ENCODE data around the gene SLC2A10.

SLC2A10 gene

DNA sequence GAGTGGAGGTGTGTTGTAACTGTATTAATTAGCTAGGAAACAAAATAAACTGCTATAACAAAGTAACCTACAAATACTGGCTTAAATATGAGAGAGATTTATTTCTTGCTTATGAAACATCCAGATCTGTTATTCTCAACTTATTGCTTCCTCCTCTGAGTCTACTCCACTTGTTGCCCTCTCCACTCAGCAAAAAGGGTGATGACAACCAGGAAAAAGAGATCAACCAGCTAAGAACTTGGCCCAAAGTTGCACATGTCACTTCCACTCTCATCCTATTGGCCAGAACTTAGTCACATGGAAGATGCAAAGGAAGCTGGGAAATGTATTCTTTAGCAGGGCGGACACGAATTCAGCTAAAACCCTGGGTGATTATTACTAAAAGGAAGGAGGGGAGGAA lies 15.0 kb upstream of the SLC2A10 start:
- no peak for DNase-seq

DNA sequence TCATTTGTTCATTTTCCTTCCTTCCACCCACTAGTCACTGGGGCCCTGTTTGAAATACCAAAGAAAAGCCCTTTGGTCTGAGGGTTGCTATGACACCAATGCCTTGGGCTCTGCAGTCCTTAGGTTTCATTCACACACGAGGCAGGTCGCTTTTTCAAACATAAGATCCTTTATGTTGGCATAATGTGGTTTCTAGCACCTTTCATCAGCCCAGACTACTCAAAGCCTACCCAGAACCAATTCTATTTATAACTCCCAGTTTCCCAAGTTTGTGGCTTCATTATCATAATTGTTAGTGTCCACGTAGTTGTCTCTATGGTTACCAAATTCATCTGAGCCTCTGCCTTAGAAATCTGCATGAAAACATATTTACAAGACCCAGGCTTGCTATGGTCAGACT lies 13.6 kb upstream of the SLC2A10 start:
- no peak overlapping the region for H3K4me3 ChIP-seq (ENCODE audit: low read depth, low read length)
- no peaks in the 10 kb centered on the region for H3K36me3 ChIP-seq (replicated peaks)
- no peak for DNase-seq
- TF ChIP-seq, protein P1, sequence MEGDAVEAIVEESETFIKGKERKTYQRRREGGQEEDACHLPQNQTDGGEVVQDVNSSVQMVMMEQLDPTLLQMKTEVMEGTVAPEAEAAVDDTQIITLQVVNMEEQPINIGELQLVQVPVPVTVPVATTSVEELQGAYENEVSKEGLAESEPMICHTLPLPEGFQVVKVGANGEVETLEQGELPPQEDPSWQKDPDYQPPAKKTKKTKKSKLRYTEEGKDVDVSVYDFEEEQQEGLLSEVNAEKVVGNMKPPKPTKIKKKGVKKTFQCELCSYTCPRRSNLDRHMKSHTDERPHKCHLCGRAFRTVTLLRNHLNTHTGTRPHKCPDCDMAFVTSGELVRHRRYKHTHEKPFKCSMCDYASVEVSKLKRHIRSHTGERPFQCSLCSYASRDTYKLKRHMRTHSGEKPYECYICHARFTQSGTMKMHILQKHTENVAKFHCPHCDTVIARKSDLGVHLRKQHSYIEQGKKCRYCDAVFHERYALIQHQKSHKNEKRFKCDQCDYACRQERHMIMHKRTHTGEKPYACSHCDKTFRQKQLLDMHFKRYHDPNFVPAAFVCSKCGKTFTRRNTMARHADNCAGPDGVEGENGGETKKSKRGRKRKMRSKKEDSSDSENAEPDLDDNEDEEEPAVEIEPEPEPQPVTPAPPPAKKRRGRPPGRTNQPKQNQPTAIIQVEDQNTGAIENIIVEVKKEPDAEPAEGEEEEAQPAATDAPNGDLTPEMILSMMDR (IDR thresholded peaks at IDR 0.05; ENCODE audit: low read depth, low read length, missing control alignments), result no peak
- H3K27ac ChIP-seq, result no peak overlapping the region
- H3K27me3 ChIP-seq (replicated peaks), result no peaks in the 10 kb centered on the region
- in situ Hi-C loops (cut with HindIII; ENCODE audit: low pct_ligation_motif_present, low sequenced_read_pairs), result no loop called here

More for the DNA sequence above, 15.0 kb upstream of the SLC2A10 start:
- TF ChIP-seq, protein P1 (IDR thresholded peaks at IDR 0.05; ENCODE audit: low read depth, low read length, missing control alignments), result no peak
- Histone ChIP-seq H3K27ac (no peak overlapping the region), H3K36me3 (replicated peaks) (no peaks in the 10 kb centered on the region), H3K4me3 (ENCODE audit: low read depth, low read length) (no peak overlapping the region), H3K27me3 (replicated peaks) (no peaks in the 10 kb centered on the region)
- in situ Hi-C loops (cut with HindIII; ENCODE audit: low pct_ligation_motif_present, low sequenced_read_pairs), result no loop called here

DNA sequence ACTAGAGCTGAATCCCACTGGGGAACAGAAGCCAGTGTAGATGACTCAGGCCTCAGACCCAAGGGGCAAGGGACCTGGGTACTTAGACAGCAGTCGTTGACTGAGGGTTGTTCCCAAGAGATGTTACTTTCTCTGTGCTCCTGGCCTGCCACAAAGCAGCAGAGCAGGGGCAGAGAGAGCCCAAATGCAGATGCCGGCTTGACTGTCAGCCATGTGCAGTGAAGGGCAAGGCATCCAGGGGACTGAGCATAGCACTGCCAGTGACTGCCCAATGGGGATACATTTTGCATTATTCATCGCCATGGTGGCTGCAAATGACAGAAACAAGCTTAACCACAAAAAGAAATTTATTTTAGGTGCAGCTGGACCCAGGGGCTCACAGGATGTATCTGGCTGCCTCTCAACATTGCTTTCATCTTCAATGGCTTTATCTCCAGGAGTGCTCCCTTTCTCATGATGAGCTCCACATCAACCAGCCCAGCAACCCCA lies 12.6 kb upstream of the SLC2A10 start:
- in situ Hi-C loops (cut with HindIII; ENCODE audit: low pct_ligation_motif_present, low sequenced_read_pairs), result no loop called here
- no peak overlapping the region for H3K4me3 ChIP-seq (ENCODE audit: low read depth, low read length)
- H3K36me3 ChIP-seq (replicated peaks), result no peaks in the 10 kb centered on the region
- no peaks in the 10 kb centered on the region for H3K27me3 ChIP-seq (replicated peaks)
- TF ChIP-seq, protein P1 (IDR thresholded peaks at IDR 0.05; ENCODE audit: low read depth, low read length, missing control alignments), result no peak
- no peak for DNase-seq
- H3K27ac ChIP-seq, result no peak overlapping the region

- TF ChIP-seq, protein P1 (IDR thresholded peaks at IDR 0.05; ENCODE audit: low read depth, low read length, missing control alignments), result no peak
- in situ Hi-C loops (cut with HindIII; ENCODE audit: low pct_ligation_motif_present, low sequenced_read_pairs), result no loop called here
- no peak for DNase-seq
Measured at GRCh38 chr20:46698788-46699187, 10.7 kb upstream of the SLC2A10 start.

GRCh38 chr20:46699651-46700359 lies 9.6 kb upstream of the SLC2A10 start:
- DNase-seq, result peak; percentile 41
- H3K4me3 ChIP-seq (ENCODE audit: low read depth, low read length), result no peak overlapping the region
- no peaks in the 10 kb centered on the region for H3K36me3 ChIP-seq (replicated peaks)
- no peaks in the 10 kb centered on the region for H3K27me3 ChIP-seq (replicated peaks)
- in situ Hi-C loops (cut with HindIII; ENCODE audit: low pct_ligation_motif_present, low sequenced_read_pairs), result no loop called here
- TF ChIP-seq, protein P1 (IDR thresholded peaks at IDR 0.05; ENCODE audit: low read depth, low read length, missing control alignments), result peak; percentile 91
- no peak overlapping the region for H3K27ac ChIP-seq

More at GRCh38 chr20:46698788-46699187, 10.7 kb upstream of the SLC2A10 start:
- Histone ChIP-seq H3K4me3 (ENCODE audit: low read depth, low read length) (no peak overlapping the region), H3K27ac (no peak overlapping the region), H3K36me3 (replicated peaks) (no peaks in the 10 kb centered on the region), H3K27me3 (replicated peaks) (no peaks in the 10 kb centered on the region)

DNA sequence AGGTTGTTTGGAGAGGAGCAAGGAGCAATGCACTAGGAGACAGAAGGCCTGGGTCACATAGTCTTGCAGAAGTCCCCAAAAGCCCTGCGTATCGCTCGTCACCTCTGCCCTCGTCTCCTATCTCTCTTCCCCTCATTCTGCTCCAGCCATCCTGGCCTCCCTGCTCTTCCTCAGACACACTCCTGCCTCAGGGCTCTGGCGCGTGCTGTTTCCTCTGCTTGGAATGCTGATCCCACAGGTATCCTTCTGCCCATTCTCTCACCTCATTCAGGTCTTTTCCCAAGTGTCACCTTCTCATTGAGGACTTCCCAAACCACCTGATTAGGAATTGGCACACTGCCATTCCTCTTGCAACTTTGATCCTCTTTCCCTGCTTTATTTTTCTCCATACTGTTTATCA lies 9.0 kb upstream of the SLC2A10 start:
- Histone ChIP-seq H3K4me3 (ENCODE audit: low read depth, low read length) (no peak overlapping the region), H3K36me3 (replicated peaks) (no peaks in the 10 kb centered on the region), H3K27me3 (replicated peaks) (no peaks in the 10 kb centered on the region), H3K27ac (no peak overlapping the region)
- TF ChIP-seq, protein P1 (IDR thresholded peaks at IDR 0.05; ENCODE audit: low read depth, low read length, missing control alignments), result no peak
- DNase-seq, result no peak
- in situ Hi-C loops (cut with HindIII; ENCODE audit: low pct_ligation_motif_present, low sequenced_read_pairs), result no loop called here
